ENCODE results near the gene AKAP13.
"Not testable (repeated sequence)": the region's sequence is repeated elsewhere in the genome, so short reads cannot be mapped to it uniquely, and the experiment has no call there.

Gene AKAP13

GRCh38 chr15:85534031-85534430 is 153.6 kb downstream of the AKAP13 start:
- in situ Hi-C loops (cut with MboI; ENCODE audit: low sequenced_read_pairs): no loop called here

- in situ Hi-C loops (cut with MboI; ENCODE audit: low sequenced_read_pairs): not testable (repeated sequence)
Observed at GRCh38 chr15:85535533-85536330, 155.3 kb downstream of the AKAP13 start.

- in situ Hi-C loops (cut with MboI; ENCODE audit: low sequenced_read_pairs): no loop called here
Observed at GRCh38 chr15:85536341-85536740, 155.9 kb downstream of the AKAP13 start.

- in situ Hi-C loops (cut with MboI; ENCODE audit: low sequenced_read_pairs): no loop called here
Observed at GRCh38 chr15:85539491-85539890, 159.1 kb downstream of the AKAP13 start.

- in situ Hi-C loops (cut with MboI; ENCODE audit: low sequenced_read_pairs): no loop called here
Observed at GRCh38 chr15:85540085-85540797, 159.8 kb downstream of the AKAP13 start.

GRCh38 chr15:85541744-85542143 is 161.3 kb downstream of the AKAP13 start:
- in situ Hi-C loops (cut with MboI; ENCODE audit: low sequenced_read_pairs): no loop called here

GRCh38 chr15:85542488-85542887 is 162.1 kb downstream of the AKAP13 start:
- in situ Hi-C loops (cut with MboI; ENCODE audit: low sequenced_read_pairs): no loop called here

GRCh38 chr15:85542895-85543331 is 162.5 kb downstream of the AKAP13 start:
- in situ Hi-C loops (cut with MboI; ENCODE audit: low sequenced_read_pairs): no loop called here

GRCh38 chr15:85543741-85544155 is 163.3 kb downstream of the AKAP13 start:
- in situ Hi-C loops (cut with MboI; ENCODE audit: low sequenced_read_pairs): no loop called here

GRCh38 chr15:85545185-85545584 is 164.8 kb downstream of the AKAP13 start:
- in situ Hi-C loops (cut with MboI; ENCODE audit: low sequenced_read_pairs): no loop called here

GRCh38 chr15:85545752-85546151 is 165.3 kb downstream of the AKAP13 start:
- in situ Hi-C loops (cut with MboI; ENCODE audit: low sequenced_read_pairs): no loop called here

- in situ Hi-C loops (cut with MboI; ENCODE audit: low sequenced_read_pairs): no loop called here
Observed at GRCh38 chr15:85547386-85547785, 167.0 kb downstream of the AKAP13 start.

GRCh38 chr15:85550283-85550682 is 169.9 kb downstream of the AKAP13 start:
- in situ Hi-C loops (cut with MboI; ENCODE audit: low sequenced_read_pairs): no loop called here

GRCh38 chr15:85551221-85551832 is 170.9 kb downstream of the AKAP13 start:
- in situ Hi-C loops (cut with MboI; ENCODE audit: low sequenced_read_pairs): no loop called here

GRCh38 chr15:85554852-85555521 is 174.6 kb downstream of the AKAP13 start:
- in situ Hi-C loops (cut with MboI; ENCODE audit: low sequenced_read_pairs): no loop called here

- in situ Hi-C loops (cut with MboI; ENCODE audit: low sequenced_read_pairs): no loop called here
Observed at GRCh38 chr15:85555875-85556617, 175.6 kb downstream of the AKAP13 start.

GRCh38 chr15:85556618-85556895 is 176.2 kb downstream of the AKAP13 start:
- in situ Hi-C loops (cut with MboI; ENCODE audit: low sequenced_read_pairs): no loop called here

- in situ Hi-C loops (cut with MboI; ENCODE audit: low sequenced_read_pairs): no loop called here
Observed at GRCh38 chr15:85557385-85557784, 177.0 kb downstream of the AKAP13 start.

- in situ Hi-C loops (cut with MboI; ENCODE audit: low sequenced_read_pairs): no loop called here
Observed at GRCh38 chr15:85558848-85559247, 178.4 kb downstream of the AKAP13 start.

GRCh38 chr15:85559530-85559929 is 179.1 kb downstream of the AKAP13 start:
- in situ Hi-C loops (cut with MboI; ENCODE audit: low sequenced_read_pairs): no loop called here

- in situ Hi-C loops (cut with MboI; ENCODE audit: low sequenced_read_pairs): no loop called here
Observed at GRCh38 chr15:85562824-85563223, 182.4 kb downstream of the AKAP13 start.
